ENCODE results near the gene S100A3. TPM values are rescaled to one million over a fixed set of nuclear protein-coding genes. Genes with fewer than 3 reads are reported as not detected.
A peak's percentile ranks its signal among the peaks of the same experiment; 100 is the strongest.
"Not testable (repeated sequence)": the region's sequence is repeated elsewhere in the genome, so short reads cannot be mapped to it uniquely, and the experiment has no call there.

The S100A3 gene
- total RNA-seq, 1 donor from 2014 or later = not detected

DNA sequence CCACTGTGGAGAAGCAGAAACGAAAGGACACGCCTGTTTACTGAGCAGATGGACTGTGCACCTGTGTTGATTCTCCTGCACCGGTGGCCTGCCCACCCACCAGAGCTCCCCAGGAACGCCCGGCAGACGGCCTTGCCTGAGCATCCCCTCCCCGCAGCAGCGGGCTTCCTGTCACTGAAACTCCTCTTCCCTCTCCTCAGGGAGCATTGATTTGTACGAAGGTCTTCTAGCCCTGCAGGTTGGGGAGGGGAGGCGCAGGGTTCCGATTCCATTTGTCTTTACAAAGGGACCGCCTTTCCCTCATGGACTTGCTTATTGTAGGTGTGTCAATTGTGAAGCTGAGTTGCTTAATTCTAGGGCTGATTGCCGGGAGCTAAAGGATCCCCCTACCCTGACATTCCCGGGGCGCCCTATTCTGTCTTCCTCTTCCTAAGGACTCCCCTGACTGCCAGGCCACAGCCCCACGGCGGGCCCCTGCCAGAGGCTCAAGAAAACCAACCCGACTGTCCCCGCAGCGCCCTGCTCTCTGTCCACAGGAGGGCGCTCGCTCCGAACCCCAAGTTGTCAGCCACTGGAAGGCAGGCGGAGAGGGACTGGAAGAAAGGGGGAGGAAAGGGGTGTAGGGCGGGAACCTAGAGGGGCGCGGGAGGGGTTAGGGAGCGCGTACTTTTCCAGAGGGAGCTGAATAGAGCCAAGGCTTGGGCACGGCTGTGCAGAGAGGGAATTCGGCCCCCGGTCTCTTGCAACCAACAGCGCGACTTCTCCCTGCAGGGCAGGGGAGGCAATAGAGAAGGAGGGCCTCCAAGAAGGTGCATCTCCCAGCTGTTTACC is 16.1 kb downstream of the S100A3 start:
- intact Hi-C loops (cut with micrococcal nuclease) = loop anchor here (1.0 to 10.0 kb wide), 5 partner anchors 22 to 432 kb away; partner anchors contain the start of genes CHTOP, CREB3L4, S100A14 and SLC39A1
- Mint-ChIP-seq H3K36me3 (ENCODE audit: low read depth) (peaks cover 17% of the 10 kb centered on the region), H3K27ac (peak overlapping the region; percentile 86), H3K4me3 (peak overlapping the region; percentile 92), H3K9me3 (no peaks in the 10 kb centered on the region), H3K4me1 (peaks cover 61% of the 10 kb centered on the region), H3K27me3 (no peaks in the 10 kb centered on the region)
- DNase-seq = peak; percentile 95

DNA sequence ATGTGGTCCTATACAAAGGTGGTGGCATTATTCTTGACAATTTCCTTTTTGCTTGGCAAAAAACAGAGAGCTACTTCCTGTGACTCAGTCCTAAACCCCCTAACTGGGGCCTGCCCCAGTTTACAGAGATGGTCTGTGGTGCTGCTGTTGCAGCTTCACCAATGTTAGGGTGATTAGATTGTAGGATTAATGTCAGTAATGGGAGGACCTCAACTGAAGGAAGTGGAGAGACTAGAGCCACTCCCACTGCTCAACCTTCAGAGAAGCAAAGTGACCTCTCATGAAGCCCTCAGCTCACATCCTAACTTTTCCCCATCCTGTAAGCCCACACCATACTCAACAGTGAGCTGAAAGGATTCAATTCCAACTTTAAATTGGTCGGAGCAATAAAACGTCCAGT is 16.9 kb downstream of the S100A3 start:
- Mint-ChIP-seq H3K27me3 (no peaks in the 10 kb centered on the region), H3K9me3 (no peaks in the 10 kb centered on the region), H3K4me1 (peaks cover 56% of the 10 kb centered on the region), H3K4me3 (peak overlapping the region; percentile 92), H3K36me3 (ENCODE audit: low read depth) (peaks cover 17% of the 10 kb centered on the region), H3K27ac (peak overlapping the region; percentile 86)
- intact Hi-C loops (cut with micrococcal nuclease) = loop anchor here (2.0 to 10.0 kb wide), 4 partner anchors 21 to 433 kb away; partner anchors contain the start of genes CHTOP, CREB3L4, S100A14 and SLC39A1
- DNase-seq = peak; percentile 77

DNA sequence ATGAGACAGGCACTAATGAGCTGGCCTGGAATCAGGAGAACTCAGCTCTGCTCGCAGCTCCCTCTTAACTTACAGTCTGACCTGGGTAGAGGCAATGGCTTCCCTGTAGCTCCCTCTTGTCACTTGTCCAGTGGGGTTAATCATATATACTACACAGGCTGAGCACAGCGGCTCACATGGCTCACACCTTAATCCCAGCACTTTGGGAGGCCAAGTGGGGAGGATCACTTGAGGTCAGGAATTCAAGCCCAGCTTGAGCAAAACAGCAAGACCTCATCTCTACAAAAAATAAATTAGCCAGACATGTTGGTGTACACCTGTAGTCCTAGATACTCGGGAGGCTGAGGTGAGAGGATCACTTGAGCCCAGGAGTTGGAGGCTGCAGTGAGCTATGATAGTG is 17.4 kb downstream of the S100A3 start:
- H3K4me1 Mint-ChIP-seq = peaks cover 52% of the 10 kb centered on the region
- intact Hi-C loops (cut with micrococcal nuclease) = loop anchor here (2.0 to 10.0 kb wide), 4 partner anchors 21 to 433 kb away; partner anchors contain the start of genes CHTOP, CREB3L4, S100A14 and SLC39A1
- no peak overlapping the region for H3K4me3 Mint-ChIP-seq
- DNase-seq = no peak
- peaks cover 17% of the 10 kb centered on the region for H3K36me3 Mint-ChIP-seq (ENCODE audit: low read depth)
- no peaks in the 10 kb centered on the region for H3K27me3 Mint-ChIP-seq
- no peaks in the 10 kb centered on the region for H3K9me3 Mint-ChIP-seq
- H3K27ac Mint-ChIP-seq = peak overlapping the region; percentile 71

DNA sequence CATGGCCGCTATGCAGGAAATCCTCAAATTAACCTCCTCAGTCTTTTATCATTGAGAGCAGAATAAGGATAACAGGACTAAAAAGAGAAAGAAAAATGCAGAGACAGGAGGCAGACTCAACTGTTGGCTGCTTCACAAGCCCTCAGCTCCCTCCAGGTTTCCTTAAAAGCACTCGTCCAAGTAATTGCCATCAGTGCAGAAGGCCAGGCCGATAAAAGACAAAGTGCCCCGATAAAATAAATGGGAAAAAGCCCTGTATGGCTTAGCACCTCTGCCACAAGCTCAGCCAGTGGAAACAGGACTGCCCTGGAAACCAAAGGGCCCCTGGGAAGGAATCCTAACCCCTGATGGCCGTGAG is 21.4 kb downstream of the S100A3 start:
- no peak for DNase-seq
- no peaks in the 10 kb centered on the region for H3K27me3 Mint-ChIP-seq
- intact Hi-C loops (cut with micrococcal nuclease) = no loop called here
- H3K4me1 Mint-ChIP-seq = peaks cover 22% of the 10 kb centered on the region
- H3K36me3 Mint-ChIP-seq (ENCODE audit: low read depth) = peaks cover 4% of the 10 kb centered on the region
- no peak overlapping the region for H3K27ac Mint-ChIP-seq
- no peaks in the 10 kb centered on the region for H3K9me3 Mint-ChIP-seq
- no peak overlapping the region for H3K4me3 Mint-ChIP-seq

DNA sequence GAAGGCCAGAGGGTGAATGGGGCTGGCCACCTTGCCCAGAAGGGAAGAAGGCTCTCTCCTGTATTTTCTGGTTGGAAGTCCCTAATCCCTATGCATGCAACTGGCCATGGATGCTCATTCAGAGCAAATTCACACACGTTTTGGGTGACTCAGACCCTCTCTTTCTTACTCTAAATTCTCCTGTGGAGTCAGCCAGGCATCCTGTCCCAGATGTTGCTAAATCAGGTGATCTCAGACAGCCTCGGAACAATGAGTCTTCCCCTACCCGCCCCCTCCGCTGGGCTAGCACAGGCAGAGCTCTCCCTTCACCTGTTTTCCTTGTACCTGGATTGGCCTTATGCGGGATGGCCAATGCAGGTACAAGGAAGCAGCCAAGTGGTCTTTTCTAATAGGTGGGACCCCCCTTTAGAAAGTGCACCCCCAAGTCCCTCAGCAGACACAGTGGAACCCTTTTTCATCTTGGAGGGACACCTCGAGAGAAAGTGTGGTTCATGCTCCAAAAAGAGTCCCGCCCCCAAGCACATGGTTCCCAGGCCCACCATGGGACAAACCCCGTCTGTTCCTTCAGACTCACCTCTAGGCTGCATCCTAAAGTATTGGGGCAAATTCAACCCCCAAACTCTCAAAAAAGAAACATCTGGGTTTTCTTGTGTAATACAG is 21.9 kb downstream of the S100A3 start:
- intact Hi-C loops (cut with micrococcal nuclease) = no loop called here
- H3K36me3 Mint-ChIP-seq (ENCODE audit: low read depth) = peaks cover 2% of the 10 kb centered on the region
- DNase-seq = no peak
- no peaks in the 10 kb centered on the region for H3K9me3 Mint-ChIP-seq
- H3K27me3 Mint-ChIP-seq = no peaks in the 10 kb centered on the region
- H3K4me3 Mint-ChIP-seq = no peak overlapping the region
- no peak overlapping the region for H3K27ac Mint-ChIP-seq
- peaks cover 19% of the 10 kb centered on the region for H3K4me1 Mint-ChIP-seq

DNA sequence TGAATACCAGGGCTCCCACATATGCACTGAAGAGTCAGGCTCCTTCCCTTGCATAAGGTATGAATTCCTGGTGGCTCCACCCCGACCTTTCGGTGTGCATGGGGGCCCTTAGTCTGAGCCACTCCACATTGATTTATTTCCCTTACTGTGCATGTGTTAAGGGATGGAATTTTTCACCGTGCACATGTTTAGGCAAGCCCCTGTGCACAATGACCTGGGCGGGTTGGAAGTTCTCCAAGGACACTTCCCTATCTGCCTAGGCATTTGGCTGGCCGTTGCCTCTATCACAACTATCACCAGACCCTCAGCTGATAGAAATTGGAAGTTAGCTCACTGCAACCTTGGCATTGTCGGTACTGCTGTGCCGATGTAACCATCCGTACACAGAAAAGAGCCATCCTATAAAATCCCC is 22.9 kb downstream of the S100A3 start:
- H3K27me3 Mint-ChIP-seq = no peaks in the 10 kb centered on the region
- peaks cover 2% of the 10 kb centered on the region for H3K36me3 Mint-ChIP-seq (ENCODE audit: low read depth)
- peaks cover 9% of the 10 kb centered on the region for H3K4me1 Mint-ChIP-seq
- no peak overlapping the region for H3K4me3 Mint-ChIP-seq
- no peaks in the 10 kb centered on the region for H3K9me3 Mint-ChIP-seq
- DNase-seq = no peak
- intact Hi-C loops (cut with micrococcal nuclease) = no loop called here
- H3K27ac Mint-ChIP-seq = no peak overlapping the region

DNA sequence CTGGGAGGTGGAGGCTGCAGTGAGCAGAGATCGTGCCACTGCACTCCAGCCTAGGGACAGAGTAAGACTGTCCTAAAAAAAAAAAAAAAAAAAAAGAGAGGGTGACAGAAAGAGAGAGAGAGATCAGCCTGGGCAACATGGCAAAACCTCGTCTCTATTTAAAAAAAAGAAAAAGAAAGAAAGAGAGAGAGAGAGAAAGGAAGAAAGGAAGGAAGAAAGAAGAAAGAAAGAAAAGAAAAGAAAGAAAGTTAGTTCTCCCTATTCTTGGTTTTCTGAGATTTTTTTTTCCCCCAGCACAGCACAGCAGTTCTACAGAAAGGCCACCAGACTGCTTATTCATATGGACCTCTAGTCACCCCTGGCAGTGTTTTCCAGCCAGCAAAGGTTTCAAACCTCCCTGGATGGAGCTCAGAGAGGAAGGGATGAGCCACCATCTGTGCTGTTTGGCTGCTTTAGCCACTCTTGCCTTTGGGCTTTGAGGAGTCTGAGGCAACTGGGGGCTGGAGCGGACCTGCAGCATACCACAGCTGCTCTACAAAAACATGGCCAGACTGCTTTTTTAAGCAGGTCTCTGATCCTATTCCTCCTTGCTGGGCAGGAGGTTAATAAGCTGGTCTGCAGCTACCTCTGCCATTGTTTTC is 23.9 kb downstream of the S100A3 start:
- Mint-ChIP-seq H3K4me3 (no peak overlapping the region), H3K4me1 (peaks cover 5% of the 10 kb centered on the region), H3K36me3 (ENCODE audit: low read depth) (peaks cover 2% of the 10 kb centered on the region), H3K27me3 (no peaks in the 10 kb centered on the region), H3K9me3 (no peaks in the 10 kb centered on the region), H3K27ac (no peak overlapping the region)
- no peak for DNase-seq
- intact Hi-C loops (cut with micrococcal nuclease) = no loop called here

DNA sequence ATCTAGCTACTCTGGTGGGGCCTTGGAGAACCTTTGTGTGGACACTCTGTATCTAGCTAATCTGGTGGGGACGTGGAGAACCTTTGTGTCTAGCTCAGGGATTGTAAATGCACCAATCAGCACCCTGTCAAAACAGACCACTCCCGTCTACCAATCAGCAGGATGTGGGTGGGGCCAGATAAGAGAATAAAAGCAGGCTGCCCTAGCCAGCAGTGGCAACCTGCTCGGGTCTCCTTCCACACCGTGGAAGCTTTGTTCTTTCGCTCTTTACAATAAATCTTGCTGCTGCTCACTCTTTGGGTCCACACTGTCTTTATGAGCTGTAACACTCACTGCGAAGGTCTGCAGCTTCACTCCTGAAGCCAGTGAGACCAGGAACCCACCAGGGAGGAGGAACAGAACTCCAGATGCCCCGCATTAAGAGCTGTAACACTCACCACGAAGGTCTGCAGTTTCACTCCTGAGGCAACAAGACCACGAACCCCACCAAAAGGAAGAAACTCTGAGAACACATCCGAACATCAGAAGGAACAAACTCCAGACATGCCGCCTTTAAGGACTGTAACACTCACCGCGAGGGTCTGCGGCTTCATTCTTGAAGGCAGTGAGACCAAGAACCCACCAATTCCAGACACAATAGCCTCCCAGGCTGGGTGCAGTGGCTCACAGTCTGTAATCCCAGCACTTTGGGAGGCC is 26.6 kb downstream of the S100A3 start:
- H3K4me1 Mint-ChIP-seq; intact Hi-C loops (cut with micrococcal nuclease); H3K27me3 Mint-ChIP-seq; H3K9me3 Mint-ChIP-seq; DNase-seq; H3K4me3 Mint-ChIP-seq; H3K27ac Mint-ChIP-seq; H3K36me3 Mint-ChIP-seq (ENCODE audit: low read depth): not testable (repeated sequence)

DNA sequence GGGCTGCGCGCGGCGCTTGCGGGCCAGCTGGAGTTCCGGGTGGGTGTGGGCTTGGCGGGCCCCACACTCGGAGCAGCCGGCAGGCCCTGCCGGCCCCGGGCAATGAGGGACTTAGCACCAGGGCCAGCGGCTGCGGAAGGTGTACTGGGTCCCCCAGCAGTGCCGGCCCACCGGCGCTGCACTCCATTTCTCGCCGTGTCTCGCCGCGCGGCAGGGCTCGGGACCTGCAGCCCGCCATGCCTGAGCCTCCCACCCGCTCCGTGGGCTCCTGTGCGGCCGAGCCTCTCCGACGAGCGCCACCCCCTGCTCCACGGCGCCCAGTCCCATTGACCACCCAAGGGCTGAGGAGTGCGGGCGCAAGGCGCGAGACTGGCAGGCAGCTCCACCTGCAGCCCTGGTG is 27.2 kb downstream of the S100A3 start:
- H3K27me3 Mint-ChIP-seq; H3K36me3 Mint-ChIP-seq (ENCODE audit: low read depth); intact Hi-C loops (cut with micrococcal nuclease); H3K27ac Mint-ChIP-seq; H3K9me3 Mint-ChIP-seq; DNase-seq; H3K4me3 Mint-ChIP-seq; H3K4me1 Mint-ChIP-seq: not testable (repeated sequence)

DNA sequence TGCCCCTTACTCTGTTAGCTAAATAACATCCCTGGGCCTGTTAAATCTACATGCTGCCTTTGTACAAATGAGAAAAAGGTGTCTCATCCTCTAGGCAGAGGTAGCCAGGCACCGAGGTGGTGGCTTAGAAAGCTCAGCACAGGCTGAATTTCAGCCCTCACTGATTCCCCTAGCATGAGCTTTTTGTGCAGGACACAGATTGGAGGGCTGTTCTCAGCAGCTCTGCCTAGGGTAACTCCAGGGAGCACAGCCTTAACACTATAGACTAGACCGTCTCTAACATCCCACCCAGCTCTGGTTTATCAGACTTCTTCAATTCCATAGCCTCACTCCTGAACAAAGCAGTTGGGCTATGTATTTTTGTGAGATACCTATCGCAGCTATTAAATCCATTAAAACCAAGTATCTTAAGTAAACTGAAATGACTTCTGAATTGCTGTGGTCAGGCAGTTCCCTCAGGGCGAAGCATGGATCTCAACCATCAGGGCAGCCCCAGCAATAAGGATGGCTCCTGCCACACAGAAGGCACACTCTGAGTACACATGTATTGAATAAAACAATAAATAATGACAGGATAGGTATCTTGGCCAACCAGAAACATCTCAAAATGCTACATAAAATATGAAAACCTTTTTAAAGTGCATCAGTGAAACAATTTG is 28.1 kb downstream of the S100A3 start:
- Mint-ChIP-seq H3K4me3 (no peak overlapping the region), H3K36me3 (ENCODE audit: low read depth) (no peaks in the 10 kb centered on the region), H3K27me3 (no peaks in the 10 kb centered on the region), H3K9me3 (no peaks in the 10 kb centered on the region), H3K27ac (no peak overlapping the region), H3K4me1 (peaks cover 9% of the 10 kb centered on the region)
- intact Hi-C loops (cut with micrococcal nuclease) = no loop called here
- DNase-seq = no peak

DNA sequence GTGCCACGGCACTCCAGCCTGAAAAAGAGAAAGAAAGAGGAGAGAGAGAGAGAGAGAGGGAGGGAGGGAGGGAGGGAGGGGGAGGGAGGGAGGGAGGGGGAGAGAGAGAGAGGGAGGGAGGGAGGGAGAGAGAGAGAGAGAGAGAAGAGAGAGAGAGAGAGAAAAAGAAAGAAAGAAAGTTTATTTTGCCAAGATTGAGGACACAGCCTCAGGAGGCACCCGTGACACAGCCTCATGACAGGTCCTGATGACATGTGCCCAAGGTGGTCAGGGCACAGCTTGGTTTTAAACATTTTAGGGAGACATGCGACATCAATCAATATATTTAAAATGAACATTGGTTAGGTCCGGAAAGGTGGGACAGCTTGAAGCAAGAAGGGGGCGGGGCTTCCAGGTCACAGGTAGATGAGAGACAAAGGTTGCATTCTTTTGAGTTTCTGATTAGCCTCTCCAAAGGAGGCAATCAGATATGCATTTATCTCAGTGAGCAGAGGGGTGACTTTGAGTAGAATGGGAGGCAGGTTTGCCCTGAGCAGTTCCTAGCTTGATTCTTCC is 28.8 kb downstream of the S100A3 start:
- DNase-seq; H3K4me3 Mint-ChIP-seq; H3K36me3 Mint-ChIP-seq (ENCODE audit: low read depth); H3K27ac Mint-ChIP-seq; H3K27me3 Mint-ChIP-seq; intact Hi-C loops (cut with micrococcal nuclease); H3K9me3 Mint-ChIP-seq: not testable (repeated sequence)
- H3K4me1 Mint-ChIP-seq = peaks cover 11% of the 10 kb centered on the region

DNA sequence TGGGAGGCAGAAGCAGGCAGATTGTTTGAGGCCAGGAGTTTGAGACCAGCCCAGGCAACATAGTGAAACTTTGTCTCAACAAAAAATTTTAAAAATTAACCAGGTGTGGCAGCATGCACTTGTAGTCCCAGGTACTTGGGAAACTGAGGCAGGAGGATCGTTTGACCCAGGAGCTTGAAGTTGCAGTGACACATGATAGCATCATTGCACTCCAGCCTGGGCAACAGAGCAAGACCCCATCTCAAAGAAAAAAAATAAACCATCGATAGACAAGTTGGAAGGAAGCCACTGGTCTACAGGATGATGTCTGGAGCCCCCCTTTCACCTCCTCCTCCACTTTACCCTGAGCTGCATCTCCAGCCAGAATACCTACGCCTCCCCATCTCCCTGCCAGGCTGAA is 29.8 kb downstream of the S100A3 start:
- Mint-ChIP-seq H3K4me3 (no peak overlapping the region), H3K27ac (no peak overlapping the region), H3K36me3 (ENCODE audit: low read depth) (no peaks in the 10 kb centered on the region), H3K4me1 (peaks cover 11% of the 10 kb centered on the region), H3K9me3 (no peaks in the 10 kb centered on the region), H3K27me3 (no peaks in the 10 kb centered on the region)
- intact Hi-C loops (cut with micrococcal nuclease) = no loop called here
- DNase-seq = no peak
